Heart left ventricle (tissue), 16 donors: ENCODE results near the gene YIPF4. TPM values are rescaled to one million over a fixed set of nuclear protein-coding genes. Genes with fewer than 3 reads are reported as not detected.
A peak's percentile ranks its signal among the peaks of the same experiment; 100 is the strongest.
"Not testable (repeated sequence)": the region's sequence is repeated elsewhere in the genome, so short reads cannot be mapped to it uniquely, and the experiment has no call there.

Experiments used
- ATAC-seq, 4 donors: fragments of 200-7000 bp; cut with Tn5 transposase; one replicate each; pipeline ENCODE4 v1.9.1; 2020 to 2022; ENCODE audit warnings: moderate library complexity in 4 of 4, mild to moderate bottlenecking in 3 of 4, moderate number of reproducible peaks in 1 of 4
- DNase-seq, 5 donors: peaks; one replicate each; pipeline ENCODE4 v3.0.0-alpha.2; 2020
- H3K27ac ChIP-seq, 12 donors: fragments of 200-600 bp; sonication (generic) in 4 of 12; one replicate each; pipeline versions ENCODE4 v1.5.0 to v1.8.0; 2016 to 2022; ENCODE audit warnings: mild to moderate bottlenecking in 2 of 12
- H3K27me3 ChIP-seq, 9 donors: fragments of 200-600 bp; sonication (generic) in 2 of 9; one replicate each; pipeline versions ENCODE4 v1.5.1 to v1.8.0; 2016 to 2022; ENCODE audit warnings: mild to moderate bottlenecking in 3 of 9
- H3K36me3 ChIP-seq, 9 donors: fragments of 200-600 bp; sonication (generic) in 2 of 9; one replicate each; pipeline versions ENCODE4 v1.5.0 to v1.8.0; 2018 to 2022; ENCODE audit warnings: mild to moderate bottlenecking in 2 of 9
- H3K4me1 ChIP-seq, 12 donors: fragments of 200-600 bp; sonication (generic) in 4 of 12; one replicate each; pipeline versions ENCODE4 v1.5.0 to v1.8.0; 2016 to 2022; ENCODE audit warnings: mild to moderate bottlenecking in 3 of 12
- H3K4me3 ChIP-seq, 12 donors: fragments of 200-600 bp; sonication (generic) in 4 of 12; one replicate each; pipeline versions ENCODE4 v1.5.0 to v1.8.0; 2017 to 2022; ENCODE audit warnings: mild to moderate bottlenecking in 9 of 12, moderate library complexity in 4 of 12
- H3K9me3 ChIP-seq, 12 donors: fragments of 200-600 bp; sonication (generic) in 4 of 12; one replicate each; pipeline versions ENCODE4 v1.5.0 to v1.8.0; 2016 to 2022; ENCODE audit warnings: mild to moderate bottlenecking in 1 of 12
- CTCF ChIP-seq, 12 donors: fragments of 200-600 bp; sonication (generic) in 4 of 12; IDR thresholded peaks; one replicate each; pipeline versions ENCODE4 v1.5.0 to v1.8.0; 2018 to 2022; ENCODE audit warnings: antibody characterized with exemption in 12 of 12, mild to moderate bottlenecking in 5 of 12
- POLR2A ChIP-seq, 2 donors: fragments of 450-650 bp; IDR thresholded peaks; one replicate each; pipeline ENCODE4 v1.6.1; 2017; ENCODE audit warnings: antibody characterized with exemption in 2 of 2, mild to moderate bottlenecking in 2 of 2, moderate library complexity in 2 of 2
- WGBS, 4 donors: extraction: QIAGEN DNeasy Blood & Tissue Kit in 2 of 4; methylation state at CpG; one replicate each; pipeline versions ENCODE4 v1.1.5 to v1.1.7; 2013 to 2018; 5-methylcytosine and 5-hydroxymethylcytosine counted together
- intact Hi-C, 10 donors: fragments of 100-400 bp; cut with DNase I; formaldehyde crosslinking; loops; one replicate each; pipeline versions ENCODE4 v1.11.1 to v1.14.2; 2022
- polyA plus RNA-seq, 2 donors: library from polyadenylated mRNA; stranded (reverse); fragments of 200-250 nt; gene quantifications; one replicate each; pipeline ENCODE4 v1.2.3, GENCODE V29; 2013
- total RNA-seq, 9 donors: library from RNA; depleted of rRNA in 2 of 9; stranded (reverse); fragments of >200 nt in 2 of 9; fragmentation: NEBNext Ultra II Directional in 3 of 9; extraction: Animal tissue kit (Norgen Biotek cat#: 25700) in 3 of 9; gene quantifications; one replicate each; pipeline versions ENCODE4 v1.1.0 to v1.2.4, GENCODE V29; 2016 to 2023
- donor health status: ischemic (EF 13 %, LVEDD 7.1; RV severe dilation, severe dysfunction).
- donor health status: healthy with polysubstance abuse.
- donor health status: DM: no; HTN: yes; CAD: no.
- donor health status: DM: no; HTN: no; CAD: no.
- donor health status: ischemic (EF 25% LVEDD 6.9; RV normal size, moderate dysfunction).
- donor health status: ischemic (EF 25% LVEDD 5.7; RV mildly dilated, moderate dysfunction).
- donor health status: healthy.
- donor health status: DM: yes; HTN: yes; CAD: no.
- donor health status: ischemic (EF 35%, LVEDD 5.7; RV mildly dilated, moderate dysfunction).
- donor health status: nonischemic (EF 11% LVEDD 7.7; RV severe dilation, severe dysfunction).
- donor health status: DM: yes; HTN: yes; CAD: no.
- donor health status: PGD.
- donor health status: ischemic (EF 29% LVEDD 5.4; RV normal size, mild dysfunction).
- donor health status: nonischemic (EF 23%, LVEDD 6.1; RV moderate dilation, normal function).

The YIPF4 gene
- total and polyA plus RNA-seq, 11 donors: 14.9 to 79.3 (median 60.3) TPM

GRCh38 chr2:32358111-32358482 is 80.4 kb downstream of the YIPF4 start:
- H3K9me3 ChIP-seq: no peaks in the 10 kb centered on the region
- no peak for TF ChIP-seq POLR2A (IDR thresholded peaks at IDR 0.05)
- TF ChIP-seq CTCF (IDR thresholded peaks at IDR 0.05): no peak
- peak overlapping the region in 10 of 12 donors; percentile 47 to 98 (median 93) for H3K27ac ChIP-seq
- 6 to 13% (median 9%) methylated on average over 16 of the region's 16 CpGs for WGBS, 4 donors
- ATAC-seq (no peak), DNase-seq (peak in 2 of 5 donors; percentile 33 to 39)
- intact Hi-C loops: loop anchor here in 3 of 10 donors (5.0 to 10.0 kb wide), 4 partner anchors 81 to 346 kb away; partner anchors contain the start of genes MEMO1 (in 1 of the 3), SLC30A6 (in 1 of the 3), SPAST (in 1 of the 3) and YIPF4 (in 1 of the 3)
- H3K36me3 ChIP-seq: peaks cover 0 to 10% (median 0%) of the 10 kb centered on the region in 9 donors
- peak overlapping the region; percentile 73 to 100 (median 95) for H3K4me3 ChIP-seq
- peaks cover 10 to 52% (median 29%) of the 10 kb centered on the region in 12 donors for H3K4me1 ChIP-seq
- H3K27me3 ChIP-seq: no peaks in the 10 kb centered on the region

GRCh38 chr2:32360416-32360815 is 82.7 kb downstream of the YIPF4 start:
- peaks cover 0 to 10% (median 0%) of the 10 kb centered on the region in 9 donors for H3K36me3 ChIP-seq
- H3K4me3 ChIP-seq: no peak overlapping the region
- no peaks in the 10 kb centered on the region for H3K9me3 ChIP-seq
- DNase-seq (no peak), ATAC-seq (no peak)
- no peaks in the 10 kb centered on the region for H3K27me3 ChIP-seq
- peak overlapping the region in 1 of 12 donors; percentile 7 for H3K27ac ChIP-seq
- TF ChIP-seq POLR2A (IDR thresholded peaks at IDR 0.05) (no peak), CTCF (IDR thresholded peaks at IDR 0.05) (no peak)
- 73 to 84% (median 77%) methylated on average over 4 of the region's 4 CpGs for WGBS, 4 donors
- intact Hi-C loops: no loop called here
- H3K4me1 ChIP-seq: peaks cover 10 to 73% (median 41%) of the 10 kb centered on the region in 12 donors

GRCh38 chr2:32362997-32363396 is 85.3 kb downstream of the YIPF4 start:
- H3K27ac ChIP-seq, ATAC-seq, H3K4me3 ChIP-seq, H3K27me3 ChIP-seq, H3K9me3 ChIP-seq, DNase-seq, intact Hi-C loops: not testable (repeated sequence)
- Histone ChIP-seq H3K4me1 (peaks cover 10 to 73% (median 43%) of the 10 kb centered on the region in 12 donors), H3K36me3 (peaks cover 0 to 10% (median 0%) of the 10 kb centered on the region in 9 donors)
- WGBS, 4 donors: 90 to 94% (median 92%) methylated on average over 2 of the region's 2 CpGs

- intact Hi-C loops: no loop called here
These were observed 85.9 kb downstream of the YIPF4 start for GRCh38 chr2:32363597-32363996.

GRCh38 chr2:32364290-32364689 is 86.6 kb downstream of the YIPF4 start:
- intact Hi-C loops, H3K27me3 ChIP-seq, H3K9me3 ChIP-seq, ATAC-seq, DNase-seq, H3K27ac ChIP-seq, H3K4me3 ChIP-seq: not testable (repeated sequence)
- peaks cover 3 to 62% (median 36%) of the 10 kb centered on the region in 12 donors for H3K4me1 ChIP-seq
- WGBS, 4 donors: 92 to 94% (median 93%) methylated on average over 9 of the region's 9 CpGs
- H3K36me3 ChIP-seq: peaks cover 0 to 10% (median 0%) of the 10 kb centered on the region in 9 donors

More at GRCh38 chr2:32363597-32363996, 85.9 kb downstream of the YIPF4 start:
- DNase-seq: no peak
- Histone ChIP-seq H3K27ac (no peak overlapping the region), H3K9me3 (no peaks in the 10 kb centered on the region), H3K36me3 (peaks cover 0 to 10% (median 0%) of the 10 kb centered on the region in 9 donors), H3K4me3 (no peak overlapping the region), H3K27me3 (no peaks in the 10 kb centered on the region), H3K4me1 (peaks cover 6 to 69% (median 40%) of the 10 kb centered on the region in 12 donors)
- ATAC-seq: no peak
- TF ChIP-seq POLR2A (IDR thresholded peaks at IDR 0.05): no peak
- no peak for TF ChIP-seq CTCF (IDR thresholded peaks at IDR 0.05)
- 76 to 85% (median 79%) methylated on average over 2 of the region's 2 CpGs for WGBS, 4 donors

GRCh38 chr2:32365679-32366078 is 88.0 kb downstream of the YIPF4 start:
- DNase-seq, H3K27ac ChIP-seq, intact Hi-C loops, H3K4me3 ChIP-seq, H3K9me3 ChIP-seq, H3K27me3 ChIP-seq, H3K36me3 ChIP-seq, ATAC-seq: not testable (repeated sequence)
- WGBS, 4 donors: 95 to 99% (median 97%) methylated on average over 3 of the region's 3 CpGs
- H3K4me1 ChIP-seq: peaks cover 0 to 56% (median 26%) of the 10 kb centered on the region in 12 donors
